ENCODE results near the gene LMBRD2.

DNA sequence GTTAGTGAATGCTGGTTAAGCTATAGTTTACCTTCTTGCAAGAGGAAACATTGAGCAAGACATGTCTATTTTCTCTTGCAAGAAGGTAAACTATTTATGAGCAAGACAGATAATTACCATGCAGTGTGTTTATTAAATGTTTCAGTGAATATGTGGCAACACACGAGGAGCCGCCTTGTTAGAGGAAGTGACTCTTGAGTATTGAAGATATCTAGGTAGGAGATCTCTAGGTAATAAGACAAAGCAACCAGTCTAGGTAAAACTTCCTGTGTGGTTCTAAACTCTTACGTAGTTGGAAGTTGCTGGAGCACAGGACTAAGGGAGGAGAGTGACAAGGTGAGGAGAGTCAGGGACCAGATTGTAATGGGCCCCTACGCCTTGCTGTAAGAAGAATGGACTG lies 17.1 kb upstream of the LMBRD2 start:
- no peak for TF ChIP-seq EZH2 (IDR thresholded peaks at IDR 0.05; ENCODE audit: low read length)
- TF ChIP-seq, protein P1, sequence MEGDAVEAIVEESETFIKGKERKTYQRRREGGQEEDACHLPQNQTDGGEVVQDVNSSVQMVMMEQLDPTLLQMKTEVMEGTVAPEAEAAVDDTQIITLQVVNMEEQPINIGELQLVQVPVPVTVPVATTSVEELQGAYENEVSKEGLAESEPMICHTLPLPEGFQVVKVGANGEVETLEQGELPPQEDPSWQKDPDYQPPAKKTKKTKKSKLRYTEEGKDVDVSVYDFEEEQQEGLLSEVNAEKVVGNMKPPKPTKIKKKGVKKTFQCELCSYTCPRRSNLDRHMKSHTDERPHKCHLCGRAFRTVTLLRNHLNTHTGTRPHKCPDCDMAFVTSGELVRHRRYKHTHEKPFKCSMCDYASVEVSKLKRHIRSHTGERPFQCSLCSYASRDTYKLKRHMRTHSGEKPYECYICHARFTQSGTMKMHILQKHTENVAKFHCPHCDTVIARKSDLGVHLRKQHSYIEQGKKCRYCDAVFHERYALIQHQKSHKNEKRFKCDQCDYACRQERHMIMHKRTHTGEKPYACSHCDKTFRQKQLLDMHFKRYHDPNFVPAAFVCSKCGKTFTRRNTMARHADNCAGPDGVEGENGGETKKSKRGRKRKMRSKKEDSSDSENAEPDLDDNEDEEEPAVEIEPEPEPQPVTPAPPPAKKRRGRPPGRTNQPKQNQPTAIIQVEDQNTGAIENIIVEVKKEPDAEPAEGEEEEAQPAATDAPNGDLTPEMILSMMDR (optimal IDR thresholded peaks at IDR 0.05 in 1 of 3, IDR thresholded peaks at IDR 0.05 in 1 of 3, conservative IDR thresholded peaks at IDR 0.05 in 1 of 3; ENCODE audit: extremely low read depth in 1 of 3, insufficient read depth in 2 of 3, low read length in 3 of 3) = no peak

All from keratinocyte (primary cell).